ENCODE results near the gene NACA2. TPM values are rescaled to one million over a fixed set of nuclear protein-coding genes. Genes with fewer than 3 reads are reported as not detected.
"Not testable (repeated sequence)": the region's sequence is repeated elsewhere in the genome, so short reads cannot be mapped to it uniquely, and the experiment has no call there.

NACA2 gene
- 0.81 TPM for polyA plus RNA-seq
- long read RNA-seq, donor 1, result 0 reads
- long read RNA-seq, donor 2, partial matches to known transcripts, result 0 of 1 reads
- long read RNA-seq, donor 2, other reads (novel, unspliced or antisense), result 0 of 1 reads
- long read RNA-seq, donor 3, result 0 reads
- long read RNA-seq, donor 4, result 0 reads
- long read RNA-seq, donor 5, partial matches to known transcripts, result 0 of 1 reads
- long read RNA-seq, donor 5, other reads (novel, unspliced or antisense), result 0 of 1 reads
- long read RNA-seq, donor 6, partial matches to known transcripts, result 0 of 2 reads
- long read RNA-seq, donor 6, other reads (novel, unspliced or antisense), result 0 of 2 reads
- long read RNA-seq, donor 7, result 0 reads
- long read RNA-seq, donor 8, partial matches to known transcripts, result 0 of 1 reads
- long read RNA-seq, donor 8, other reads (novel, unspliced or antisense), result 0 of 1 reads
- long read RNA-seq, donor 9, result 0 reads
- long read RNA-seq, donor 10, partial matches to known transcripts, result 0 of 1 reads
- long read RNA-seq, donor 10, other reads (novel, unspliced or antisense), result 0 of 1 reads
- long read RNA-seq, donor 11, result 0 reads

DNA sequence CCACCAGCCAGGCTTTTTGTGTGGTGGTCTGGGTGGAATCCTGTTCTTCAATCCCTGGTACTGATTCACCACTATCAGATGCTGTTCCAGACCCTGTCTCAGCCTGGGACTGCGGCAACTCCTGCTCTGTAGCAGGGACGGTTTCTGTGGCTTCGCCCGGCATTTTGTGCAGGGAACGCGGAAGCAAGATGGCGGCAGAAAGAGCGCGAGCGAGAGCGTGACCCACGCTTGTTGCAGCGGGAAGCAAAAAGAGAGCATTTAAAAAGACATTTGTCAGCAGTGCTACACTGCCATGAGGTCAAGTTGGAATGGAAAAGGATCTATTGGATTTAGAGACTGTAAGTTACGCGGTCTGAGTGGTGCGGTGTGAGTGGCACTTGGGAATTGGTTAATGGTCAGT, at the start of gene NACA2:
Gene NACA2 (minus strand): TSS at position 202 of the 400 bp plus-strand sequence. CDS start 39 bp downstream, at position 163.
- Histone ChIP-seq H3K36me3 (ENCODE audit: control insufficient read depth, insufficient read depth, low read length) (no peaks in the 10 kb centered on the region), H3K4me3 (ENCODE audit: low read length) (no peak within 1 kb of the TSS), H3K27me3 (ENCODE audit: control insufficient read depth, insufficient read depth, low read length) (peaks cover 20% of the 10 kb centered on the region), H3K4me1 (ENCODE audit: control insufficient read depth, insufficient read depth, low read length) (no peaks in the 10 kb centered on the region), H3K9me3 (ENCODE audit: control insufficient read depth, low read depth, low read length) (no peaks in the 10 kb centered on the region), H3K27ac (ENCODE audit: low read length) (no peak within 1 kb of the TSS)
- no peak for DNase-seq
- 99% methylated on average over 13 of the region's 16 CpGs for WGBS (ENCODE audit: insufficient coverage, low lambda C conversion rate)

DNA sequence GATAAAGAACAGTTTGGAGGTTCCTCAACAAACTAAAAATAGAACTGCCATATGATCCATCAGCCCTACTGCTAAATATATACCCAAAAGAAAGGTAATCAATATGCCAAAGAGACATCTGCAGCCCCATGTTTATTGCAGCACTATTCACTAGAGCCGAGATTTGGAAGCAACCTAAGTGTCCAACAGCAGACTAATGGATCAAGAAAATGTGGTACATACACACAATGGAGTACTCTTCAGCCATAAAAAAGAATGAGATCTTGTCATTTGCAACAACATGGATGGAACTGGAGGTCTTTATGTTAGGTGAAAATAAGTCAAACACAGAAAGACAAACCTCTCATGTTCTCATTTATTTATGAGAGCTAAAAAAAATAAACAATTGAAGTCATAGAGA, 48.8 kb upstream of the NACA2 start:
- no CpG with 5 or more reads among the region's 1 CpG for WGBS (ENCODE audit: insufficient coverage, low lambda C conversion rate)
- no peak for DNase-seq
- H3K4me3 ChIP-seq (ENCODE audit: low read length), result no peak overlapping the region

DNA sequence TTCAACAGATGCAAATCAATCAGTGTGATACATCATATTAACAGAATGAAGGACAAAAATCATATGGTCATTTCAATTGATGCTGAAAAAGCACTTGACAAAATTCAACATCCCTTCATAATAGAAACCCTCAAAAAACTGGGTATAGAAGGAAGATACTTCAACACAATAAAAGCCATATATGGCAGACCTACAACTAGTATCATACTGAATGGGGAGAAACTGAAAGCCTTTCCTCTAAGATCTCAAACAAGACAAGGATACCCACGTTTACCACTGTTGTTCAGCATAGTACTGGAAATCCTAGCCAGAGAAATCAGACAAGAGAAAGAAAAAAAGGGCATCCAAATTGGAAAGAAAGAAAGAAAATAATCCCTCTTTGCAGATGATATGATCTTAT, 47.1 kb upstream of the NACA2 start:
- Histone ChIP-seq H3K36me3 (ENCODE audit: control insufficient read depth, insufficient read depth, low read length) (no peaks in the 10 kb centered on the region), H3K27ac (ENCODE audit: low read length) (no peak overlapping the region), H3K27me3 (ENCODE audit: control insufficient read depth, insufficient read depth, low read length) (no peaks in the 10 kb centered on the region), H3K4me1 (ENCODE audit: control insufficient read depth, insufficient read depth, low read length) (no peaks in the 10 kb centered on the region), H3K9me3 (ENCODE audit: control insufficient read depth, low read depth, low read length) (no peaks in the 10 kb centered on the region), H3K4me3 (ENCODE audit: low read length) (no peak overlapping the region)
- no peak for DNase-seq
- 63% methylated on average over 1 of the region's 1 CpG for WGBS (ENCODE audit: insufficient coverage, low lambda C conversion rate)

More for the DNA sequence above, 48.8 kb upstream of the NACA2 start:
- no peaks in the 10 kb centered on the region for H3K9me3 ChIP-seq (ENCODE audit: control insufficient read depth, low read depth, low read length)
- H3K36me3 ChIP-seq (ENCODE audit: control insufficient read depth, insufficient read depth, low read length), result no peaks in the 10 kb centered on the region
- peaks cover 4% of the 10 kb centered on the region for H3K27me3 ChIP-seq (ENCODE audit: control insufficient read depth, insufficient read depth, low read length)
- no peak overlapping the region for H3K27ac ChIP-seq (ENCODE audit: low read length)
- H3K4me1 ChIP-seq (ENCODE audit: control insufficient read depth, insufficient read depth, low read length), result no peaks in the 10 kb centered on the region

DNA sequence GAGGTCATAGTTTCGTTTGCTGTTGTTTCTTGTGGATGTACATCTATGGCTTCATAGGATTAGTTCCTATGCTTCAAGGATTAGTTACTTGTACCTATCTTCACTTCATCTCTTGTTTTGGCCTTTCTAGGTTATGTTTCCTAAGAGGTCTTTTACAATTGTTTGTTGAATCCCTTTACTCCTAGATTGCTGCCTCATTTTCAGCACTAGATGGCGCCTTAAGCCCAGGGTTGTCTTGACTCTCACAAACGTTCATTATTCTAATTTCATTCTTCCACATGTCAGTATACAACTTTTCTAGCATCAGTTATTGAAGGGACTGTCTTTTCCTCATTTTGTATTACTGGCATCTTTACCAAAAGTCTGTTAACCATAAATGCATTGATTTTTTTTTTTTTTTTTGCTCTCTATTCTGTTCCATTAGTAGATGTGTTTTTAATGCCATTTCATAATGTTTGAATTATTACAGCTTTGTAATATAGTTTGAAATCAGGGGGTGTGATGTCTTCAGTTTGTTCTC, 45.0 kb upstream of the NACA2 start:
- H3K4me3 ChIP-seq (ENCODE audit: low read length), result no peak overlapping the region
- H3K27ac ChIP-seq (ENCODE audit: low read length), result no peak overlapping the region
- no peaks in the 10 kb centered on the region for H3K36me3 ChIP-seq (ENCODE audit: control insufficient read depth, insufficient read depth, low read length)
- H3K4me1 ChIP-seq (ENCODE audit: control insufficient read depth, insufficient read depth, low read length), result no peaks in the 10 kb centered on the region
- DNase-seq, result peak; percentile 7 to 13
- H3K27me3 ChIP-seq (ENCODE audit: control insufficient read depth, insufficient read depth, low read length), result no peaks in the 10 kb centered on the region
- no peaks in the 10 kb centered on the region for H3K9me3 ChIP-seq (ENCODE audit: control insufficient read depth, low read depth, low read length)
- 0% methylated on average over 2 of the region's 3 CpGs for WGBS (ENCODE audit: insufficient coverage, low lambda C conversion rate)

DNA sequence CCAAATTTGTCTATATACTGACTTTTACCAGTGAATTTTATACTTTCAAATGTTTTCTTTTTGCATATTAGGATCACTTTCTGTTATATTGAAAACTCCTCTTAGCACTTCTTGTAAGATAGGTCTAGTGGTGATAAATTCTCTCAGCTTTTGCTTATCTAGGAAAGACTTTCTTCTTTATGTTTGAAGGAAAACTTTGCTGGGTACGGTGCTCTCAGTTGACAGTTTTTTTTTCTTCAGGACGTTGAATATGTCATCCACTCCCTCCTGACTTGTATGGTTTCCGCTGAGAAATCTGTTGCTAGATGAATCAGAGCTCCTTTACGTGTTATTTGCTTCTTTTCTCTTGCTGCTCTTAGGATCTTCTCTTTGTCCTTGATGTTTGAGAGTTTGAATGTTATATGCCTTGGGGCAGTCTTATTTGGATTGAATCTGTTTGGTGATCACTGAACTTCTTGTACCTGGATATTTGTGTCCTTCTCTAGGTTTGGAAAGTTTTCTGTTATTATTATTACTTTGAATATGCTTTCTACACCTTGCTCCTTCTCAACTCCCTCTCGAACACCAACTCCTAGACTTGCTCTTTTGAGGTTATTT, 44.0 kb upstream of the NACA2 start:
- H3K4me1 ChIP-seq (ENCODE audit: control insufficient read depth, insufficient read depth, low read length), result no peaks in the 10 kb centered on the region
- no peak overlapping the region for H3K4me3 ChIP-seq (ENCODE audit: low read length)
- WGBS (ENCODE audit: insufficient coverage, low lambda C conversion rate), result 91% methylated on average over 2 of the region's 5 CpGs
- H3K9me3 ChIP-seq (ENCODE audit: control insufficient read depth, low read depth, low read length), result no peaks in the 10 kb centered on the region
- no peak overlapping the region for H3K27ac ChIP-seq (ENCODE audit: low read length)
- no peaks in the 10 kb centered on the region for H3K36me3 ChIP-seq (ENCODE audit: control insufficient read depth, insufficient read depth, low read length)
- no peaks in the 10 kb centered on the region for H3K27me3 ChIP-seq (ENCODE audit: control insufficient read depth, insufficient read depth, low read length)
- no peak for DNase-seq

DNA sequence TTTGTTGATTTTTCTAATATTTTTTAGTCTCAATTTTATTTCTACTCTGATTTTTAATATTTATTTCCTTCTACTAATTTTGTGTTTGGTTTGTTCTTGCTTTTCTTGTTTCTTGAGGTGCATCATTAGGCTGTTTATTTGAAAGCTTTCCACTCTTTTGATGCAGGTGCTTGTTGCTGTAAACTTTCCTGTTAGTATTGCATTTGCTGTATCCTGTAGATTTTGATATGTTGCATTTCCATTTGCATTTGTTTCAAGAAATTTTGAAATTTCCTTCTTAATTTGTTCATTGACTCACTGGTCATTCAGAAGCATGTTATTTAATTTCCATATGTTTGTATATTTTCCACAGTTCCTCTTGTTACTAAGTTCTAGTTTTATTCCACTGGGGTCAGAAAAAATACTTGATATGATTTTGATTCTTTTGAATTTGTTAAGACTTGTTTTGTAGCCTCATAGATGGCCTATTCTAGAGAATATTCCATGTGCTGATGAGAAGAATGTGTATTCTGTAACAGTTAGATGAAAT, 43.1 kb upstream of the NACA2 start:
- Histone ChIP-seq H3K4me1 (ENCODE audit: control insufficient read depth, insufficient read depth, low read length) (no peaks in the 10 kb centered on the region), H3K9me3 (ENCODE audit: control insufficient read depth, low read depth, low read length) (no peaks in the 10 kb centered on the region), H3K4me3 (ENCODE audit: low read length) (no peak overlapping the region), H3K36me3 (ENCODE audit: control insufficient read depth, insufficient read depth, low read length) (no peaks in the 10 kb centered on the region), H3K27ac (ENCODE audit: low read length) (no peak overlapping the region), H3K27me3 (ENCODE audit: control insufficient read depth, insufficient read depth, low read length) (peaks cover 2% of the 10 kb centered on the region)
- no peak for DNase-seq

DNA sequence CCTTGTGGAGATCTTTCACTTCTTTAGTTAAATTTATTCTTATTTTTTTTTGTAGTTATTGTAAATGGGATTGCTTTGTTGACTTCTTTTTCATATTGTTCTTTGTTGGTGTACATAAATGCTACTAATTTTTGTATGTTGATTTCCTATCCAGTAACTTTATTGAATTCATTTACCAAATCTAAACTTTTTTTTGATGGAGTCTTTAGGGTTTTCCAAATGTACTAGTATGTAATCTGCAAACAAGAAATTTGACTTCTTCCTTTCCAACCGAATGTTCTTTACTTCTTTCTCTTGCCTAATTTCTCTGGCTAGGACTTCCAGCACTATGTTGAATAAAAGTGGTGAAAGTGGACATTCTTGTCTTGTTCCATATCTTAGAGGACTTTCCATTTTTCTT, 41.8 kb upstream of the NACA2 start:
- no peaks in the 10 kb centered on the region for H3K4me1 ChIP-seq (ENCODE audit: control insufficient read depth, insufficient read depth, low read length)
- 100% methylated on average over 1 of the region's 1 CpG for WGBS (ENCODE audit: insufficient coverage, low lambda C conversion rate)

DNA sequence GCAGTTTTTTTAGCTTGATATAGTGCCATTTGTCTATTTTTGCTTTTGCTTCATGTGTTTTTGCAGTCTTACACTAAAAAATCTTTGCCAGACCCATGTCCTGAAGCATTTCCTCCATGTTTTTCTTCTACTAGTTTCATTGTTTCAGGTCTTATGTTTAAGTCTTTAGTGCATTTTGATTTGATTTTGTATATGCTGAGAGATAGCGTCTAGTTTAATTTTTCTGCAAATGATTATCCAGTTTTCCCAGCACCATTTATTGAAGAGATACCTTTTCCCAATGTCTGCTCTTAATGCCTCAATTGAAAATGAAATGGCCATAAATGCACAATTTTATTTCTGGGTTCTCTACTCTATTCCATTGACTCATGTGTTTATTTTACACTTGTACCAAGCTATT, 40.8 kb upstream of the NACA2 start:
- no peak for DNase-seq
- Histone ChIP-seq H3K4me3 (ENCODE audit: low read length) (no peak overlapping the region), H3K9me3 (ENCODE audit: control insufficient read depth, low read depth, low read length) (no peaks in the 10 kb centered on the region), H3K27me3 (ENCODE audit: control insufficient read depth, insufficient read depth, low read length) (peaks cover 2% of the 10 kb centered on the region), H3K4me1 (ENCODE audit: control insufficient read depth, insufficient read depth, low read length) (no peaks in the 10 kb centered on the region), H3K36me3 (ENCODE audit: control insufficient read depth, insufficient read depth, low read length) (no peaks in the 10 kb centered on the region), H3K27ac (ENCODE audit: low read length) (no peak overlapping the region)
- whole genome bisulfite sequencing (ENCODE audit: insufficient coverage, low lambda C conversion rate), result 71% methylated on average over 1 of the region's 1 CpG

More for the DNA sequence above, 41.8 kb upstream of the NACA2 start:
- H3K36me3 ChIP-seq (ENCODE audit: control insufficient read depth, insufficient read depth, low read length), result no peaks in the 10 kb centered on the region
- H3K4me3 ChIP-seq (ENCODE audit: low read length), result no peak overlapping the region
- H3K9me3 ChIP-seq (ENCODE audit: control insufficient read depth, low read depth, low read length), result no peaks in the 10 kb centered on the region
- H3K27me3 ChIP-seq (ENCODE audit: control insufficient read depth, insufficient read depth, low read length), result peaks cover 2% of the 10 kb centered on the region
- DNase-seq, result no peak
- no peak overlapping the region for H3K27ac ChIP-seq (ENCODE audit: low read length)

DNA sequence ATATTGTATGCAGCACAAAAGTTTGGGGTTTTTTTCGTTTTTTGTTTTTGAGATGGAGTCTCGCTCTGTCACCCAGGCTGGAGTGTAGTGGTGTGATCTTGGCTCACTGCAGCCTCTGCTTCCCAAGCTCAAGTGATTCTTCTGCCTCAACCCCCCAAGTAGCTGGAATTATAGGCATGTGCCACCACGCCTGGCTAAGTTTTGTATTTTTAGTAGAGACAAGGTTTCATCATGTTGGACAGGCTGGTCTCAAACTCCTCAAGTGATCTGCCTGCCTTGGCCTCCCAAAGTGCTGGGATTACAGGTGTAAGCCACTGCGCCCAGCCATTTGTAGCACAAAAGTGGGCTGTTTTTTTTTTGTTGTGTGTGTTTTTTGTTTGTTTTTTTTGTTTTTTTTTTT, 37.1 kb upstream of the NACA2 start:
- not testable (repeated sequence) for H3K27ac ChIP-seq (ENCODE audit: low read length); H3K4me1 ChIP-seq (ENCODE audit: control insufficient read depth, insufficient read depth, low read length); H3K27me3 ChIP-seq (ENCODE audit: control insufficient read depth, insufficient read depth, low read length); DNase-seq; H3K36me3 ChIP-seq (ENCODE audit: control insufficient read depth, insufficient read depth, low read length); H3K4me3 ChIP-seq (ENCODE audit: low read length); H3K9me3 ChIP-seq (ENCODE audit: control insufficient read depth, low read depth, low read length)
- 83% methylated on average over 2 of the region's 4 CpGs for WGBS (ENCODE audit: insufficient coverage, low lambda C conversion rate)

DNA sequence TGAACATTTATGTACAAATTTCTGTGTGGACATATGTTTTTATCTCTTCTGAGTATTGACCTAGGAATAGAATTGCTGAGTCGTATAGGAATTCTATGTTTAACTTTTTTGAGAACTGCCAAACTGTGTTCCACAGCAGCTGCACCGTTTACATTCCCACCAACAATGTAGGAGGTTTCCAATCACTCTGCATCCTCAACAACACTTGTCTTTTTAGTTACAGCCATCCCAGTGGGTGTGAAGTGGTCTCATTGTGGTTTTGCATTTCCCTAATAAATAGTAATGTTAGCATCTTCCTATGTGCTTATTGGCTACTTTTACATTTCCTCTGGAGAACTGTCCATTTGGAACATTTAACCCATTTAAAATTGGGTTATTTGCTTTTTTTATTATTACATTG, 36.6 kb upstream of the NACA2 start:
- no peak overlapping the region for H3K27ac ChIP-seq (ENCODE audit: low read length)
- no peak for DNase-seq
- no peaks in the 10 kb centered on the region for H3K9me3 ChIP-seq (ENCODE audit: control insufficient read depth, low read depth, low read length)
- H3K27me3 ChIP-seq (ENCODE audit: control insufficient read depth, insufficient read depth, low read length), result peaks cover 2% of the 10 kb centered on the region
- no peak overlapping the region for H3K4me3 ChIP-seq (ENCODE audit: low read length)
- H3K36me3 ChIP-seq (ENCODE audit: control insufficient read depth, insufficient read depth, low read length), result no peaks in the 10 kb centered on the region
- WGBS (ENCODE audit: insufficient coverage, low lambda C conversion rate), result no CpG with 5 or more reads among the region's 2 CpGs
- no peaks in the 10 kb centered on the region for H3K4me1 ChIP-seq (ENCODE audit: control insufficient read depth, insufficient read depth, low read length)

All from large intestine (tissue), 12 donors.